ENCODE data around the gene GTPBP1.

The GTPBP1 gene

GRCh38 chr22:38704654-38705234 lies 1.0 kb upstream of the GTPBP1 start:
- no peak for DNase-seq

- no peak for DNase-seq
Observed at GRCh38 chr22:38706101-38706900, 557 bp downstream of the GTPBP1 start.

- no peak for DNase-seq
Observed at GRCh38 chr22:38706901-38707195, 1.1 kb downstream of the GTPBP1 start.

- no peak for DNase-seq
Observed at GRCh38 chr22:38707346-38707745, 1.6 kb downstream of the GTPBP1 start.

- no peak for DNase-seq
Observed at GRCh38 chr22:38707984-38708383, 2.2 kb downstream of the GTPBP1 start.

GRCh38 chr22:38709306-38709705 lies 3.6 kb downstream of the GTPBP1 start:
- no peak for DNase-seq

GRCh38 chr22:38710351-38710750 lies 4.6 kb downstream of the GTPBP1 start:
- no peak for DNase-seq

GRCh38 chr22:38710866-38711265 lies 5.1 kb downstream of the GTPBP1 start:
- DNase-seq: no peak

GRCh38 chr22:38712486-38713207 lies 6.9 kb downstream of the GTPBP1 start:
- no peak for DNase-seq

GRCh38 chr22:38713921-38714320 lies 8.2 kb downstream of the GTPBP1 start:
- DNase-seq: no peak

- no peak for DNase-seq
Observed at GRCh38 chr22:38715176-38715764, 9.5 kb downstream of the GTPBP1 start.

GRCh38 chr22:38715852-38716251 lies 10.1 kb downstream of the GTPBP1 start:
- DNase-seq: no peak

- no peak for DNase-seq
Observed at GRCh38 chr22:38716271-38716670, 10.5 kb downstream of the GTPBP1 start.

- DNase-seq: no peak
Observed at GRCh38 chr22:38716826-38717225, 11.1 kb downstream of the GTPBP1 start.

GRCh38 chr22:38717244-38717643 lies 11.5 kb downstream of the GTPBP1 start:
- no peak for DNase-seq

GRCh38 chr22:38718414-38718813 lies 12.7 kb downstream of the GTPBP1 start:
- no peak for DNase-seq

GRCh38 chr22:38719196-38719595 lies 13.5 kb downstream of the GTPBP1 start:
- DNase-seq: no peak

GRCh38 chr22:38720350-38720749 lies 14.6 kb downstream of the GTPBP1 start:
- no peak for DNase-seq

- no peak for DNase-seq
Observed at GRCh38 chr22:38721551-38721950, 15.8 kb downstream of the GTPBP1 start.

GRCh38 chr22:38724176-38724575 lies 18.4 kb downstream of the GTPBP1 start:
- no peak for DNase-seq

- no peak for DNase-seq
Observed at GRCh38 chr22:38724926-38725571, 19.3 kb downstream of the GTPBP1 start.

GRCh38 chr22:38725900-38726655 lies 20.3 kb downstream of the GTPBP1 start:
- no peak for DNase-seq

GRCh38 chr22:38727123-38727522 lies 21.4 kb downstream of the GTPBP1 start:
- DNase-seq: no peak

Measured in NCI-H187 (cell line).